ENCODE data around the gene PPP1R10.

- no peak for TF ChIP-seq CTCF (conservative IDR thresholded peaks at IDR 0.05; ENCODE audit: low read depth, low read length)
- TF ChIP-seq EZH2 (IDR thresholded peaks at IDR 0.05; ENCODE audit: borderline replicate concordance, low read depth, low read length, poor library complexity, severe bottlenecking), result no peak
Measured at GRCh38 chr6:30591008-30591407, 26.0 kb downstream of the PPP1R10 start.

Data from A673 (cell line).